HG03159 (cell line): Measurements from ENCODE around the gene SIX1.

Experiments
- ATAC-seq: cut with Tn5 transposase; IDR thresholded peaks from one replicate; pipeline ENCODE4 v1.9.1; 2021; ENCODE audit warnings: mild to moderate bottlenecking, moderate library complexity; ENCODE audit not compliant: unreplicated experiment

The SIX1 gene

GRCh38 chr14:60648934-60649874, at the start of gene SIX1:
SIX1 (minus strand) TSS chr14:60649477; CDS start chr14:60649189, 288 bp downstream.
- ATAC-seq: no peak

- ATAC-seq: no peak
Observed at GRCh38 chr14:60695327-60695726, 46.0 kb upstream of the SIX1 start.

GRCh38 chr14:60691383-60692113, 42.3 kb upstream of the SIX1 start:
- no peak for ATAC-seq

- ATAC-seq: no peak
Observed at GRCh38 chr14:60686865-60687264, 37.6 kb upstream of the SIX1 start.

- ATAC-seq: no peak
Observed at GRCh38 chr14:60684203-60684602, 34.9 kb upstream of the SIX1 start.

GRCh38 chr14:60681271-60681670, 32.0 kb upstream of the SIX1 start:
- ATAC-seq: no peak

- ATAC-seq: no peak
Observed at GRCh38 chr14:60680511-60680910, 31.2 kb upstream of the SIX1 start.

GRCh38 chr14:60679566-60680258, 30.4 kb upstream of the SIX1 start:
- no peak for ATAC-seq

- ATAC-seq: no peak
Observed at GRCh38 chr14:60677701-60678100, 28.4 kb upstream of the SIX1 start.

GRCh38 chr14:60670989-60671388, 21.7 kb upstream of the SIX1 start:
- no peak for ATAC-seq

GRCh38 chr14:60668431-60669112, 19.3 kb upstream of the SIX1 start:
- no peak for ATAC-seq

- ATAC-seq: no peak
Observed at GRCh38 chr14:60665177-60665550, 15.9 kb upstream of the SIX1 start.

GRCh38 chr14:60662982-60663381, 13.7 kb upstream of the SIX1 start:
- ATAC-seq: no peak

GRCh38 chr14:60661721-60662120, 12.4 kb upstream of the SIX1 start:
- ATAC-seq: no peak

GRCh38 chr14:60658909-60659585, 9.8 kb upstream of the SIX1 start:
- no peak for ATAC-seq

- no peak for ATAC-seq
Observed at GRCh38 chr14:60658211-60658690, 9.0 kb upstream of the SIX1 start.

- ATAC-seq: no peak
Observed at GRCh38 chr14:60657456-60658210, 8.4 kb upstream of the SIX1 start.

GRCh38 chr14:60656686-60657455, 7.6 kb upstream of the SIX1 start:
- peak; percentile 67 for ATAC-seq
